Mammary epithelial cell (primary cell): ENCODE data around the gene GPM6B.

Experiments used
- EZH2 ChIP-seq: IDR thresholded peaks from 2 replicates; pipeline ENCODE4 v1.6.1; 2012; ENCODE audit warnings: low read length, inconsistent platforms, borderline replicate concordance
- TF ChIP-seq, protein P1 (sequence below), 2 donors: IDR thresholded peaks in 1 of 2; conservative IDR thresholded peaks in 1 of 2; 2 replicates each; pipeline ENCODE4 v1.5.1; 2011 to 2012; ENCODE audit warnings: inconsistent platforms in 2 of 2, low read length in 2 of 2, mild to moderate bottlenecking in 2 of 2, control low read depth in 1 of 2, low read depth in 1 of 2; ENCODE audit not compliant: insufficient read depth in 1 of 2; ENCODE audit errors: extremely low read depth in 1 of 2

DNA sequence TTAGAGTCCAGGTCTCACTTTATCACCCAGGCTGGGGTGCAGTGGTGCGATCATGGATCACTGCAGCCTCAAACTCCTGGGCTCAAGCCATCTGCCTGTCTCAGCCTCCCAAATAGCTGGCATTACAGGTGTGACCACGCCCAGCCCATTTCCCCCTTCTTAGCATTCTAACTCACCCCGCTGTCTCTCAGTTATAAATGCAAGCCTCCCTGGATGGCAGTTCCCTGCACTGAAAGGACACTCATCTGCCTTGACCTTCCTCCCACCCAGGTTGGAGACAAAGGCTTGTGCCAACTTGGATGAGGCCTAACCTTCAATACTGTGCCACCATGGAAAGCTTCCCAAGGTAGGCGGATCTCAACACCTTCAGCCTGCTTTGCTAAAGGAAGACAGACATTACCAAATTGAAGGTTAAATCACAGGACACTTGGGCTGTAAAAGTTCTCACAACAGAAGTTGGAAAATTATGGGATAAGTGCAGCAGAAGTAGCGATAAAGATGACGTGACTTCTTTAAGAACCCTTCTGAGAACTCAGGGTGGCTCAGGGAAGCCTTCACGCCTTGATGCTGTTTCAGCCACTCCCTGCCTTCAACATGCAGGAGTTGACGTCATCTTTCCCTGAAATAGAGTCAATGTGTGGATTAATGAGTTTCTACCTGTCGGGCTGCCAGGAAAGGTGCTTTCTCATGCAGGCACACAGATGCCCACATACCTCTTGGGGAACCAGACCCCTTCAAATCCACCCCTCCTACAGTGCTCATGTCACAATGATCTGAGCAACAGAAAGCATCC is 10.6 kb upstream of the GPM6B start:
- no peak for TF ChIP-seq EZH2
- TF ChIP-seq, protein P1, sequence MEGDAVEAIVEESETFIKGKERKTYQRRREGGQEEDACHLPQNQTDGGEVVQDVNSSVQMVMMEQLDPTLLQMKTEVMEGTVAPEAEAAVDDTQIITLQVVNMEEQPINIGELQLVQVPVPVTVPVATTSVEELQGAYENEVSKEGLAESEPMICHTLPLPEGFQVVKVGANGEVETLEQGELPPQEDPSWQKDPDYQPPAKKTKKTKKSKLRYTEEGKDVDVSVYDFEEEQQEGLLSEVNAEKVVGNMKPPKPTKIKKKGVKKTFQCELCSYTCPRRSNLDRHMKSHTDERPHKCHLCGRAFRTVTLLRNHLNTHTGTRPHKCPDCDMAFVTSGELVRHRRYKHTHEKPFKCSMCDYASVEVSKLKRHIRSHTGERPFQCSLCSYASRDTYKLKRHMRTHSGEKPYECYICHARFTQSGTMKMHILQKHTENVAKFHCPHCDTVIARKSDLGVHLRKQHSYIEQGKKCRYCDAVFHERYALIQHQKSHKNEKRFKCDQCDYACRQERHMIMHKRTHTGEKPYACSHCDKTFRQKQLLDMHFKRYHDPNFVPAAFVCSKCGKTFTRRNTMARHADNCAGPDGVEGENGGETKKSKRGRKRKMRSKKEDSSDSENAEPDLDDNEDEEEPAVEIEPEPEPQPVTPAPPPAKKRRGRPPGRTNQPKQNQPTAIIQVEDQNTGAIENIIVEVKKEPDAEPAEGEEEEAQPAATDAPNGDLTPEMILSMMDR (conservative IDR thresholded peaks at IDR 0.05 in 1 of 2, IDR thresholded peaks at IDR 0.05 in 1 of 2; ENCODE audit: extremely low read depth in 1 of 2, insufficient read depth in 1 of 2, low read depth in 1 of 2, low read length in 2 of 2) = no peak
